HepG2 (cell line): ENCODE data around the gene SLC25A23. TPM values are rescaled to one million over a fixed set of nuclear protein-coding genes. Genes with fewer than 3 reads are reported as not detected.

Experiments
- ARID5B ChIP-seq: IDR thresholded peaks from 2 replicates; pipeline ENCODE4 v1.4.0; 2020; ENCODE audit warnings: mild to moderate bottlenecking, missing genetic modification reagents
- ZNF484 ChIP-seq: sonication (generic); formaldehyde crosslinking; IDR thresholded peaks from 2 replicates; pipeline ENCODE4 v1.5.1; 2020; ENCODE audit warnings: mild to moderate bottlenecking, low read depth, missing genetic modification reagents, borderline replicate concordance
- polyA plus RNA-seq, 8 experiments: library from polyadenylated mRNA; depleted of rRNA in 3 of 8; stranded (reverse) in 7 of 8; unstranded in 1 of 8; fragments of >200 nt; fragmentation: Illumina TruSeq in 4 of 8; extraction: Trizol in 4 of 8; gene quantifications; 2 replicates each; pipeline versions ENCODE4 v1.2.1 to v1.2.3, GENCODE V29; 2011 to 2016; ENCODE audit warnings: low read depth in 4 of 8, missing spikeins in 1 of 8, mixed read lengths in 1 of 8; ENCODE audit not compliant: insufficient read depth in 1 of 8
- total RNA-seq, 5 experiments: library from RNA; depleted of rRNA; stranded (reverse); fragments of >200 nt; fragmentation: Illumina TruSeq; extraction: Trizol; gene quantifications; 2 replicates each; pipeline ENCODE4 v1.2.3, GENCODE V29; 2016; ENCODE audit warnings: low read depth in 1 of 5
- TF ChIP-seq, protein P1 (sequence below): sonication (generic); formaldehyde crosslinking; IDR thresholded peaks from 2 replicates; pipeline ENCODE4 v1.5.1; 2020; ENCODE audit warnings: mild to moderate bottlenecking, missing genetic modification reagents

The SLC25A23 gene
- total and polyA plus RNA-seq, 2 of the 13 experiments (the other 11 are each of a cell fraction or from before 2014, with no cell fraction given) = 12.4 to 15.2 TPM

DNA sequence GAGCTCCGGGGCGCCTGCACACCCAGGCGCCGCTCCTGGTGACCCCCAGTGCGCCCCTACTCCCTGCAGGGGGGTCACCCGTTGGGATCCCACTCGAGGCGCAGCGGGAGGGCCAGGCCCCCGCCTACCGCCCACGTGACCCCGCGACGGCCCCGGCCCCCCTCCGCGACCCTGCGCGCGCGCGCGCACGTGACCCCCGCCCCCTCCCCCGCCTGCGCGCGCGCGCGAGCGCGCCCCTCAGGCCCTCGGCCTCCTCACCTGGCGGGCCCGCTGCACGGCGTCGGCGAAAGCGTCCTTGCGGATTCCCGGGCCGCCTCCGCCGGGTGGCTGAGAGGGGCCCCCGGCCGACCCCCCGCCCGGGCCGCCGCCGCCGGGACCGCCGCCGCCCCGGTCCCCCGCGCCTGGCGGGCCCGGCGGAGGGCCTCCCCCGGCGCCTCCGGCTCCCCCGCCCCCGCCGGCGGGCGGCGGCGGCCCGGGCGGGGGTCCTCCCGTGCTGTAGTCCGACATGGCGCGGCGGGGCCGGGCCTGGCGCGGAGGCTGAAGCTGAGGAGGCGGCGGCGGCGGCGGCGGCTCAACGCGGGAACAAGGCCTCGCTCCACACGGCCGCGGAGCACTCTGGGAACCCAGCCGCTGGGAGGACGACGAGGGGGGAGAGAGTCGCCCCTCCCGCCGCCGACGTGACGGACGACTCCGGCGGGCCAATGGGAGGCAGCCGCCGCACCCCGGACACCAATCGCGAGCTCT, 35.2 kb downstream of the SLC25A23 start, which contains the start of gene KHSRP (continued):
- TF ChIP-seq ARID5B (CRISPR knock-in tag) (no peak), ZNF484 (CRISPR knock-in tag) (no peak)
- TF ChIP-seq, protein P1, sequence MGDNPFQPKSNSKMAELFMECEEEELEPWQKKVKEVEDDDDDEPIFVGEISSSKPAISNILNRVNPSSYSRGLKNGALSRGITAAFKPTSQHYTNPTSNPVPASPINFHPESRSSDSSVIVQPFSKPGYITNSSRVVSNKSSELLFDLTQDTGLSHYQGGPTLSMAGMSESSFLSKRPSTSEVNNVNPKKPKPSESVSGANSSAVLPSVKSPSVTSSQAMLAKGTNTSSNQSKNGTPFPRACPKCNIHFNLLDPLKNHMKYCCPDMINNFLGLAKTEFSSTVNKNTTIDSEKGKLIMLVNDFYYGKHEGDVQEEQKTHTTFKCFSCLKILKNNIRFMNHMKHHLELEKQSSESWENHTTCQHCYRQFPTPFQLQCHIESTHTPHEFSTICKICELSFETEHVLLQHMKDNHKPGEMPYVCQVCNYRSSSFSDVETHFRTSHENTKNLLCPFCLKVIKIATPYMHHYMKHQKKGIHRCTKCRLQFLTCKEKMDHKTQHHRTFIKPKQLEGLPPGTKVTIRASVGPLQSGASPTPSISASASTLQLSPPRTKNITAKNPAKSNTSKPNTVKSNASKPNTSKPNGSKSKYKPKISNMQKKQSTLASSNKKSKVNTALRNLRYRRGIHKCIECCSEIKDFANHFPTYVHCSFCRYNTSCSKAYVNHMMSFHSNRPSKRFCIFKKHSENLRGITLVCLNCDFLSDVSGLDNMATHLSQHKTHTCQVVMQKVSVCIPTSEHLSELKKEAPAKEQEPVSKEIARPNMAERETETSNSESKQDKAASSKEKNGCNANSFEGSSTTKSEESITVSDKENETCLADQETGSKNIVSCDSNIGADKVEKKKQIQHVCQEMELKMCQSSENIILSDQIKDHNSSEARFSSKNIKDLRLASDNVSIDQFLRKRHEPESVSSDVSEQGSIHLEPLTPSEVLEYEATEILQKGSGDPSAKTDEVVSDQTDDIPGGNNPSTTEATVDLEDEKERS (CRISPR knock-in tag) = no peak
- TF ChIP-seq, all 625 proteins: peak for 50
